GM23338 (cell line): ENCODE results near the gene ESR2. TPM values are rescaled to one million over a fixed set of nuclear protein-coding genes. Genes with fewer than 3 reads are reported as not detected.

ENCODE experiments used
- ATAC-seq: fragments of 200-7000 bp; cut with Tn5 transposase; 3 replicates; pipeline ENCODE4 v1.9.1; 2020
- DNase-seq: peaks from one replicate; pipeline ENCODE4 v3.0.0-alpha.2; 2015; ENCODE audit warnings: low spot score
- H2AFZ ChIP-seq: fragments of 200-600 bp; sonication (generic); 2 replicates; pipeline ENCODE4 v1.8.0; 2016; ENCODE audit warnings: antibody characterized with exemption, mild to moderate bottlenecking, moderate library complexity
- H3F3A ChIP-seq: fragments of 200-600 bp; sonication (generic); replicated peaks from 2 replicates; pipeline ENCODE4 v1.8.0; 2017; ENCODE audit warnings: antibody characterized with exemption, mixed run types, low read depth
- H3K27ac ChIP-seq: fragments of 200-600 bp; sonication (generic); 2 replicates; pipeline ENCODE4 v1.6.1; 2016; ENCODE audit warnings: low read depth
- H3K27me3 ChIP-seq: fragments of 200-600 bp; sonication (generic); 2 replicates; pipeline ENCODE4 v1.8.0; 2016; ENCODE audit warnings: mild to moderate bottlenecking, mixed run types, moderate library complexity; ENCODE audit not compliant: insufficient read depth
- H3K36me3 ChIP-seq: fragments of 200-600 bp; sonication (generic); 2 replicates; pipeline ENCODE4 v1.8.0; 2016; ENCODE audit warnings: mild to moderate bottlenecking; ENCODE audit not compliant: insufficient read depth
- H3K4me1 ChIP-seq: fragments of 200-600 bp; sonication (generic); 2 replicates; pipeline ENCODE4 v1.8.0; 2016; ENCODE audit warnings: mild to moderate bottlenecking, moderate library complexity; ENCODE audit not compliant: insufficient read depth
- H3K4me2 ChIP-seq: fragments of 200-600 bp; sonication (generic); 2 replicates; pipeline ENCODE4 v1.7.1; 2017; ENCODE audit warnings: mixed run types
- H3K4me3 ChIP-seq: fragments of 200-600 bp; sonication (generic); 2 replicates; pipeline ENCODE4 v1.6.1; 2016; ENCODE audit warnings: mixed run types
- H3K79me2 ChIP-seq: fragments of 200-600 bp; sonication (generic); replicated peaks from 2 replicates; pipeline ENCODE4 v1.8.0; 2017; ENCODE audit warnings: mild to moderate bottlenecking; ENCODE audit not compliant: insufficient read depth
- H3K9me2 ChIP-seq: fragments of 200-600 bp; sonication (generic); 2 replicates; pipeline ENCODE4 v1.8.0; 2017; ENCODE audit not compliant: insufficient read depth
- H4K20me1 ChIP-seq: fragments of 200-600 bp; sonication (generic); replicated peaks from 2 replicates; pipeline ENCODE4 v1.8.0; 2017; ENCODE audit warnings: mild to moderate bottlenecking; ENCODE audit not compliant: insufficient read depth
- H3K27ac Mint-ChIP-seq: 2 replicates; pipeline ENCODE4 v1.8.0; 2020; ENCODE audit warnings: inconsistent platforms, mild to moderate bottlenecking, moderate library complexity, mixed read lengths
- H3K27me3 Mint-ChIP-seq: 3 replicates; pipeline ENCODE4 v1.8.0; 2022; ENCODE audit warnings: low read depth, mild to moderate bottlenecking, moderate library complexity, mixed read lengths, inconsistent platforms; ENCODE audit not compliant: insufficient read depth, poor library complexity
- H3K36me3 Mint-ChIP-seq: 3 replicates; pipeline ENCODE4 v1.8.0; 2021; ENCODE audit warnings: low read depth, mild to moderate bottlenecking, inconsistent platforms, moderate library complexity, mixed read lengths
- H3K4me1 Mint-ChIP-seq: 3 replicates; pipeline ENCODE4 v1.8.0; 2020; ENCODE audit warnings: mild to moderate bottlenecking, inconsistent platforms, mixed read lengths
- H3K4me3 Mint-ChIP-seq: 3 replicates; pipeline ENCODE4 v1.8.0; 2021; ENCODE audit warnings: moderate library complexity, mild to moderate bottlenecking, inconsistent platforms, mixed read lengths
- H3K9me3 Mint-ChIP-seq: 3 replicates; pipeline ENCODE4 v1.8.0; 2020; ENCODE audit warnings: moderate library complexity, mild to moderate bottlenecking, inconsistent platforms, mixed read lengths
- CREB1 ChIP-seq: fragments of 250-450 bp; sonication (Bioruptor Pico); IDR thresholded peaks from 2 replicates; pipeline ENCODE4 v1.5.0; 2020; ENCODE audit warnings: low read depth, mild to moderate bottlenecking, moderate library complexity
- EZH2phosphoT487 ChIP-seq: fragments of 200-600 bp; sonication (generic); IDR thresholded peaks from one replicate; pipeline ENCODE4 v1.8.1; 2018; ENCODE audit warnings: antibody characterized with exemption; ENCODE audit not compliant: unreplicated experiment
- JUNB ChIP-seq: IDR thresholded peaks from one replicate; pipeline ENCODE4 v1.6.1; 2016; ENCODE audit warnings: antibody characterized with exemption; ENCODE audit not compliant: unreplicated experiment
- NANOG ChIP-seq: IDR thresholded peaks from 2 replicates; pipeline ENCODE4 v1.6.1; 2016; ENCODE audit warnings: antibody characterized with exemption, borderline replicate concordance
- POLR2AphosphoS5 ChIP-seq: IDR thresholded peaks from 2 replicates; pipeline ENCODE4 v1.6.1; 2016; ENCODE audit warnings: antibody characterized with exemption, low read depth
- STAT1 ChIP-seq: IDR thresholded peaks from one replicate; pipeline ENCODE4 v1.6.1; 2016; ENCODE audit warnings: antibody characterized with exemption; ENCODE audit not compliant: unreplicated experiment
- polyA plus RNA-seq: library from polyadenylated mRNA; unstranded; fragments of >200 nt; fragmentation: Nextera tagmentation; extraction: Ambion mirVana; gene quantifications from 2 replicates; pipeline ENCODE4 v1.2.1, GENCODE V29; 2016
- total RNA-seq: library from RNA; depleted of rRNA; stranded (reverse); fragments of >200 nt; shearing (Covaris generic); gene quantifications from 2 replicates; pipeline ENCODE4 v1.2.3, GENCODE V29; 2014
- TF ChIP-seq, protein P1 (sequence below): IDR thresholded peaks from one replicate; pipeline ENCODE4 v1.6.1; 2018; ENCODE audit warnings: antibody characterized with exemption; ENCODE audit not compliant: unreplicated experiment

The ESR2 gene
- total and polyA plus RNA-seq, 2 experiments from 2014 or later: 0.58 to 0.59 TPM

DNA sequence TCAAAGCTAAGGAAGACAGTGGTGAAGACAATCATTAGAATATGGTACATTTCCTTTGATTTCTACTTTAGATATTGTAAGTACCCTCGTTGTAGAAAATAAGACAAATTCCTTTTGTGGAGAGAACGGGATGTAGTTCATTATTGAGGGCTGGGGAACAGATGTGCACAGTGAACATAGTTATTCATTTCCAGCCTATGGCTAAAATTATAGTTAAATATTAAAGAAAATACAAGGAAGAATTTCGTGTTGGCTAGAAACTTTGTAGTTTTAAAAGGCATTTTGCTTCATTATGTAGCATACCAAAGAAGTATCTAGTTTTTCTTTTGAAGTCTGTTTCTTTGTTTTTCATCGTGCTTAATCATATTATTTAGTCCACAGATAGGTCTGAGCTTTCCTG, 201.8 kb downstream of the ESR2 start:
- Histone ChIP-seq H3K9me2 (no peaks in the 10 kb centered on the region), H3K27ac (no peak overlapping the region), H3K4me3 (no peak overlapping the region), H3K79me2 (no peaks in the 10 kb centered on the region), H3F3A (no peaks in the 10 kb centered on the region), H3K36me3 (no peaks in the 10 kb centered on the region), H3K4me2 (no peak overlapping the region), H3K27me3 (no peaks in the 10 kb centered on the region), H3K4me1 (peaks cover 18% of the 10 kb centered on the region), H2AFZ (no peak overlapping the region), H4K20me1 (no peaks in the 10 kb centered on the region)
- Mint-ChIP-seq H3K4me1 (peaks cover 22% of the 10 kb centered on the region), H3K36me3 (0 out of 3 replicates have a peak, but pooled peaks cover 3% of the 10 kb centered on the region), H3K9me3 (no peaks in the 10 kb centered on the region), H3K27me3 (peaks cover 4% of the 10 kb centered on the region), H3K27ac (no peak overlapping the region), H3K4me3 (no peak overlapping the region)
- no peak for ATAC-seq
- TF ChIP-seq POLR2AphosphoS5 (no peak), STAT1 (no peak)
- no peak for DNase-seq

DNA sequence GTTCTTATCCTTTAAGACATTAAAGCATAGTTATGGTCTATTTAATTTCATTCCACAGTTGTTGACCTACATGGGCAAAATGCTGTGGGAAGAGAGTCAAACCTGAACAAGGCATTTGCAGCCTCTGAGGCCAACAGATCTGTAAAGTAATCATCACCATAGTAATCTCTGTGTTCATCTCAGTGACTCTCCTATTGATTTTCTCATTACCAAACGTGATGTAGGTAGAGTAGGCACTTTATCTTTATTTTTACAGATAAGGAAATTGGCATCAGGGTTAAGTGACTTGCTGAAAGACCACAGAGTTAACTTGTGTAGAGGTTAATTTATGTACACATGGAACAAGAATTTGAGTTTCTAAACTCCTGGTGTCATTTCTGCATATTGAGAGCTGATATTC, 203.0 kb downstream of the ESR2 start:
- Mint-ChIP-seq H3K4me3 (no peak overlapping the region), H3K27ac (no peak overlapping the region), H3K4me1 (peaks cover 22% of the 10 kb centered on the region), H3K36me3 (0 out of 3 replicates have a peak, but pooled peaks cover 3% of the 10 kb centered on the region), H3K27me3 (peaks cover 4% of the 10 kb centered on the region), H3K9me3 (no peaks in the 10 kb centered on the region)
- Histone ChIP-seq H3K36me3 (no peaks in the 10 kb centered on the region), H3K27ac (no peak overlapping the region), H3K9me2 (no peaks in the 10 kb centered on the region), H3K4me3 (no peak overlapping the region), H4K20me1 (no peaks in the 10 kb centered on the region), H3K79me2 (no peaks in the 10 kb centered on the region), H3F3A (no peaks in the 10 kb centered on the region), H2AFZ (no peak overlapping the region), H3K4me2 (no peak overlapping the region), H3K27me3 (no peaks in the 10 kb centered on the region), H3K4me1 (peaks cover 18% of the 10 kb centered on the region)
- ATAC-seq (no peak), DNase-seq (no peak)
- no peak for TF ChIP-seq POLR2AphosphoS5
- no peak for TF ChIP-seq EZH2phosphoT487
- no peak for TF ChIP-seq JUNB

- Mint-ChIP-seq H3K4me1 (peaks cover 16% of the 10 kb centered on the region), H3K36me3 (0 out of 3 replicates have a peak, but pooled peaks cover 3% of the 10 kb centered on the region), H3K9me3 (no peaks in the 10 kb centered on the region), H3K27me3 (no peaks in the 10 kb centered on the region), H3K27ac (peak overlapping the region; percentile 93), H3K4me3 (peak overlapping the region; percentile 23; the same call in 1 of the 3 replicates)
- TF ChIP-seq CREB1 (CRISPR knock-in tag): peak; percentile 28; the same call in 1 of the 2 replicates
- peak; percentile 31; the same call in 1 of the 2 replicates for TF ChIP-seq NANOG
- no peak for TF ChIP-seq JUNB
- H4K20me1 ChIP-seq: no peaks in the 10 kb centered on the region
- peak overlapping the region; percentile 15; the same call in 1 of the 2 replicates for H3K4me2 ChIP-seq
- ATAC-seq (peak; percentile 100), DNase-seq (peak; percentile 79)
- no peaks in the 10 kb centered on the region for H3K9me2 ChIP-seq
- no peak overlapping the region for H2AFZ ChIP-seq
- H3K27ac ChIP-seq: no peak overlapping the region
- no peaks in the 10 kb centered on the region for H3K79me2 ChIP-seq
- H3K4me3 ChIP-seq: no peak overlapping the region
- H3F3A ChIP-seq: no peaks in the 10 kb centered on the region
- H3K27me3 ChIP-seq: no peaks in the 10 kb centered on the region
- peaks cover 13% of the 10 kb centered on the region for H3K4me1 ChIP-seq
- no peaks in the 10 kb centered on the region for H3K36me3 ChIP-seq
Observed at GRCh38 chr14:64089920-64090319, 204.3 kb downstream of the ESR2 start.

GRCh38 chr14:64088647-64088964, 205.6 kb downstream of the ESR2 start:
- no peaks in the 10 kb centered on the region for H3K79me2 ChIP-seq
- H2AFZ ChIP-seq: no peak overlapping the region
- no peak overlapping the region for H3K4me3 Mint-ChIP-seq
- H3F3A ChIP-seq: no peaks in the 10 kb centered on the region
- ATAC-seq: no peak
- H3K36me3 Mint-ChIP-seq: peaks cover 10% of the 10 kb centered on the region; the same call in 2 of the 3 replicates
- H3K4me1 Mint-ChIP-seq: peaks cover 16% of the 10 kb centered on the region
- H3K4me2 ChIP-seq: no peak overlapping the region
- H3K4me1 ChIP-seq: peaks cover 13% of the 10 kb centered on the region
- no peak overlapping the region for H3K4me3 ChIP-seq
- no peak overlapping the region for H3K27ac Mint-ChIP-seq
- H3K9me3 Mint-ChIP-seq: no peaks in the 10 kb centered on the region
- no peak for DNase-seq
- no peaks in the 10 kb centered on the region for H3K27me3 Mint-ChIP-seq
- H3K9me2 ChIP-seq: no peaks in the 10 kb centered on the region
- no peaks in the 10 kb centered on the region for H3K27me3 ChIP-seq
- no peak overlapping the region for H3K27ac ChIP-seq
- no peaks in the 10 kb centered on the region for H3K36me3 ChIP-seq
- H4K20me1 ChIP-seq: no peaks in the 10 kb centered on the region
- TF ChIP-seq NANOG: no peak
- TF ChIP-seq, protein P1, sequence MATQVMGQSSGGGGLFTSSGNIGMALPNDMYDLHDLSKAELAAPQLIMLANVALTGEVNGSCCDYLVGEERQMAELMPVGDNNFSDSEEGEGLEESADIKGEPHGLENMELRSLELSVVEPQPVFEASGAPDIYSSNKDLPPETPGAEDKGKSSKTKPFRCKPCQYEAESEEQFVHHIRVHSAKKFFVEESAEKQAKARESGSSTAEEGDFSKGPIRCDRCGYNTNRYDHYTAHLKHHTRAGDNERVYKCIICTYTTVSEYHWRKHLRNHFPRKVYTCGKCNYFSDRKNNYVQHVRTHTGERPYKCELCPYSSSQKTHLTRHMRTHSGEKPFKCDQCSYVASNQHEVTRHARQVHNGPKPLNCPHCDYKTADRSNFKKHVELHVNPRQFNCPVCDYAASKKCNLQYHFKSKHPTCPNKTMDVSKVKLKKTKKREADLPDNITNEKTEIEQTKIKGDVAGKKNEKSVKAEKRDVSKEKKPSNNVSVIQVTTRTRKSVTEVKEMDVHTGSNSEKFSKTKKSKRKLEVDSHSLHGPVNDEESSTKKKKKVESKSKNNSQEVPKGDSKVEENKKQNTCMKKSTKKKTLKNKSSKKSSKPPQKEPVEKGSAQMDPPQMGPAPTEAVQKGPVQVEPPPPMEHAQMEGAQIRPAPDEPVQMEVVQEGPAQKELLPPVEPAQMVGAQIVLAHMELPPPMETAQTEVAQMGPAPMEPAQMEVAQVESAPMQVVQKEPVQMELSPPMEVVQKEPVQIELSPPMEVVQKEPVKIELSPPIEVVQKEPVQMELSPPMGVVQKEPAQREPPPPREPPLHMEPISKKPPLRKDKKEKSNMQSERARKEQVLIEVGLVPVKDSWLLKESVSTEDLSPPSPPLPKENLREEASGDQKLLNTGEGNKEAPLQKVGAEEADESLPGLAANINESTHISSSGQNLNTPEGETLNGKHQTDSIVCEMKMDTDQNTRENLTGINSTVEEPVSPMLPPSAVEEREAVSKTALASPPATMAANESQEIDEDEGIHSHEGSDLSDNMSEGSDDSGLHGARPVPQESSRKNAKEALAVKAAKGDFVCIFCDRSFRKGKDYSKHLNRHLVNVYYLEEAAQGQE: no peak
